Left cardiac atrium (tissue), 4 donors: Measurements from ENCODE around the gene MGLL. TPM values are rescaled to one million over a fixed set of nuclear protein-coding genes. Genes with fewer than 3 reads are reported as not detected.

Source experiments
- ATAC-seq, 2 donors: fragments of 200-7000 bp; cut with Tn5 transposase; one replicate each; pipeline ENCODE4 v1.9.1; 2020; ENCODE audit warnings: mild to moderate bottlenecking in 2 of 2, moderate library complexity in 2 of 2
- DNase-seq: peaks from one replicate; pipeline ENCODE4 v3.0.0-alpha.2; 2020
- intact Hi-C, 2 donors: fragments of 100-400 bp; cut with DNase I; formaldehyde crosslinking; loops; one replicate each; pipeline versions ENCODE4 v1.14.1 to v1.15.1; 2022 to 2023
- long read RNA-seq: library from polyadenylated mRNA; unstranded; transcript quantifications from one replicate; pipeline ENCODE4 v2.0.0, GENCODE V29; 2021
- total RNA-seq, 2 donors: library from RNA; stranded (reverse); fragmentation: NEBNext Ultra II Directional; extraction: Animal tissue kit (Norgen Biotek cat#: 25700); gene quantifications; one replicate each; pipeline ENCODE4 v1.2.1, GENCODE V29; 2021
- donor health status: DM: no; HTN: yes; CAD: no.
- donor health status: DM: no; HTN: yes; CAD: no; lungs with severe emphysema.
- donor health status: DM: yes; HTN: yes; CAD: no.
- donor health status: Dilated cardiomyopathy.

The MGLL gene
- 100 to 1,000 TPM in 1 of 2 donors, 10 to 100 TPM in 1; 95.4 to 122 TPM for total RNA-seq
- long read RNA-seq, full-length matches to known transcripts, result 45 of 94 reads
- long read RNA-seq, partial matches to known transcripts, result 2 of 94 reads
- long read RNA-seq, other reads (novel, unspliced or antisense), result 47 of 94 reads

DNA sequence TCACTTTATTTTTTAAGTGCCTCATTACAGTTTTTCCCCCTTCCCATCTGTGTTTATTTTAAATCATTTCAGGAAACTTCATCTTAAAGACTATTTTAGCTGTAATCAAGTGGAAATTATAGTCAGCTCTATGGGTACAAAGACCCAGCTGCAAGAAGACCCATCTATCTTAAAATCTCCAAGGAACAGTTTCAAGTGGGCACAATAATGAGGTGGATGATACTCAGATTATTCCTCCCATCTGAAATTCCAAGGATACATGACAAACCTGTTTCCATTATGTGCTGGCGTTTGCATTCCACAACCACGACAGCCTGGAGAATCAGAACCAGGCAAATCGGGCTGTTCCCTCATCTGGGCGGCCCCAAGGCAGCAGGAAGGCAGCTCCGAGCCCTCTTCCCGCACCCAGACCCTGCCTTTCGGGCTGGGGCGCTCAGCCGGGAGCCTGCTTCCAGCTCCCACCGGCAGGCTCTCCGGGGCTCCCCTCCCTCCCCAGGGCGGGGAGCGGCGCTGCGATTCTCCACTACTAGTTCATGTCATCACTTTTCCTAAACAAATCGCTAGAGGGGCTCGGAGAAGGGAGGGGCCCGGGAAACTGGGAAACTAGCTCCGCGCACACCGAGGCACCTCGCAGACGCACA, at the start of gene MGLL:
Gene MGLL (minus strand): TSS at position 475 of the 641 bp plus-strand sequence. CDS start 197 bp downstream, at position 278.
- ATAC-seq, result peak; percentile 42 to 60
- intact Hi-C loops, result loop anchor here in 1 of 2 donors (10.0 kb wide), 1 partner anchor 127 kb away; no protein-coding TSS in a partner anchor
- DNase-seq, result peak; percentile 51

DNA sequence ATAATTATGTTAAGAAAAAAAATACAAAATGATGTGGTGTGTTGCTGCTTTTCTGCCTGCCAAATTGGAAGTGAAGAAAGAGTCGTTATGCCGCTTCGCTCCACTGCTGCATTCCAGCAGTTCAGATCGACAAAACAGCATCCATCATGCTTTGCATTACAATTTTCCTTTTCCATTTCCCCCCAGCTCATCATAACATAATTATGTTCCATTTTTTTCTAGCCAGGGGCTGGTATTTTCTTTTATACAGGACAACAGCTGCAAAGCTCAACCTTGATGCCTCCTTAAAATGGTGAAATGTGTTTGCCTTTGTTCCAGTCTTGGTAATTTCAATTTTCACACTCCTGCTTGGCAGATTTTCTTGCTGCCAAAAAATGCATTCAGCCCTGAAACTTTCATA, 47.8 kb upstream of the MGLL start:
- ATAC-seq (no peak), DNase-seq (no peak)
- intact Hi-C loops, result no loop called here

DNA sequence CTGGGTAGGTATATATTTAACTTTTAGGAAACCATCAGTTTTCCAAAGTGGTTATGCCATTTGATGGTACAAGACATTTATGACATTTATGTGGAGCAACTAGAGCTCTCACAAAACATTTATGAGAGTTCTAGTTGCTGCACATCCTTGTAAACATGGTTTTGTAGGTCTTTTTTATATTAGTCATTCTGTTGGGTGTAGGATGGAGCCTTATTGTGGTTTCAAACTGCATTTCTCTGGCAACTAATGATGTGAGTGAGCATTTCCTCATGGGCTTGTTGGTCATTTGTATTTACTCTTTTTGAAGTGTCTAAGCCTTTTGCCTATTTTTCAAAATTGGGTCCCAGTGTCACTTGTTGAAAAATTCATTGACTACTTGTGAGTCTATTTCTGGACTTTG, 45.7 kb upstream of the MGLL start:
- intact Hi-C loops, result no loop called here
- no peak for ATAC-seq
- DNase-seq, result no peak

DNA sequence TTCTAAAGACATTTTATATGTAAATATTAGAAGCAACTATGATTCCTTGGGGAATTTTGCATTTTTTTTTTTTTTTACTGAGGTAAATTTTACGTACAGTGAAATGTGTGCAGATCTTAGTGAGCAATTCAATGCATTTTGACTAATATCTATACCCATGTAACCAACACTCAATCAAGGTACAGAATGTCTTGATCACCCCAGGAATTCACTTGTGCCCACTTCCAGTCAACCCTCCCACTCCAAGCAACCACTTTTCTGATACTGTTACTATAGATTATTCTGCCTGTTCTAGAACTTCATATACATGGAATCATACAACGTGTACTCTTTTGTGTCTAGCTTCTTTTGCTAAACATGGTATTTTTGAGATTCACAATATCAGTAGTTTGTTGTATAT, 45.1 kb upstream of the MGLL start:
- DNase-seq (no peak), ATAC-seq (no peak)
- intact Hi-C loops, result no loop called here

DNA sequence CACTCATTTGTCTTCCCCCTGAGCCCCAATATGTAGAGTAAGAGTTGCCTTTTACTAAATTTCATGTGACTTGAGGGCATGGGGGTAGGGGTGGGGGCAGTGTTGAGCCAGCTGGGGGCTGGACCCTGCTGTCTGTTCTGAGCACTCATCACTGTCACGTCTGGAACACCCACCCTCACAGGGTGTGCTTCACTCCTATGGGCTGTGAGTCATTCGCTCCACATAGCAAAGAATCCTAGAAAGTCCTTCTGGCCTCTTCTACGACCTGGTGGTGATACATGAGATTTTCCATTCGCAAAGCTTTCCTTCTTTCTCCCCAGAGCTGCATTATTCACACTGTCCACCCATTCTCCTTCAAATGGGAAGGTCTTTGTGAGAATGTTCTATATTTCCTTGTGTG, 43.6 kb upstream of the MGLL start:
- DNase-seq (no peak), ATAC-seq (peak in 1 of 2 donors; percentile 42)
- intact Hi-C loops, result no loop called here

DNA sequence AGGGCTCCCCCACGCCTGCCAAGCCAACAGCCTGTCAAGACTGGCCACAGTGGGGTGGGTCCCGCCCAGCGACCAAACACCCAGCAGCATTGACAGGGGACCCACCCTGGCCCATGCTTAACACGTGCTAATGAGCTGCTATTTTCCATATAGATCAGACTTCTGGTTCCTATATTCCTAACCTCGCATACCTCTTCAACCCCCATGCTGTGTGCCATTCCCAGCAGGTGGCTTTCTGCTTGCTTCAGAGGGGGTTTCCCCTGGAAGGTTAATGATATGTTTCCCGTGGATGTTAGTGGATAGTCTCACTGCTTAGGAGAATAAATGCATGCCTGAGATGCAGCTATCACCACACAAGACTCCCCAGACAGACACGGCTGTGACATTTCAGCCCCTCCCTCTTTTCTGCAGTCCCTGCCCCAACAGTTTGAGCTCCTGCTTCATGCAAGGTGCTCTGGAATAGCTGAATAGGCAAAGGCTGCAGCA, 37.9 kb upstream of the MGLL start:
- ATAC-seq (no peak), DNase-seq (no peak)
- intact Hi-C loops, result no loop called here

DNA sequence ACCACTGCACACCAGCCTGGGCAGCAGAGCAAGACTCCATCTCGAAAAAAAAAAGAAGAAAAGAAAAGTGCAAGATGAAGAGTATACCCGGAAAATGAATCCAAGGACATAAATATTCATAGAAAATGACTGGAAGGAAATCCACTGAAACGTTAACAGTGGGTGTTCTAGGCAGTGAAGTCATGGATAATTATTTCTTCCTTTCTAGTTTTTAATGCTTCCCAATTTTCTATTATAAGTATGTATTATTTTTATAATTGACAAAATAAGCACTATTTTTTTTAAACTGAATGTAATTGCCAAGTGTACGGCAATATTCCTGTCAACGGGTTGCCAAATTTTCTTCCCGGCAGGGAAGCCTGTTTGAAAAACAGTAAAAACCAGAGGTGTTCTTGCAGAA, 37.4 kb upstream of the MGLL start:
- intact Hi-C loops, result no loop called here
- ATAC-seq (no peak), DNase-seq (no peak)

DNA sequence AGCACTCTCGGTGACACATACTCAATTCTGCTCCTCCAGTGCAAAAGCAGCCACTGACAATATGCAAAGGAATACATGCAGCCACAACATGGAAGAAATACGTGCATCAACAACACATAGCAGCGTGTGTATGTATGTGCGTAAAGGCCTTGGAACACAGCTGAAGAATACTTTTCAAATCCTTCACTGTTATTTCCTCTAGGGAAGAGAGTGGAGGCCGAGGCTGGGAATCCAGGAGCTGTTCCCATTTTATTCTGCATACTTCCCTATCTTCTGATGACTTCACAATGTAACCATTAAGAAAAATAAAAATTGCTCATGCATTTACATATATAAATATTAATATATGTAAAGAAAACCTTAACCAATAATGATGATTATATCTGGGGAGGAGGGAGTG, 36.6 kb upstream of the MGLL start:
- no peak for DNase-seq
- no peak for ATAC-seq
- intact Hi-C loops, result no loop called here

DNA sequence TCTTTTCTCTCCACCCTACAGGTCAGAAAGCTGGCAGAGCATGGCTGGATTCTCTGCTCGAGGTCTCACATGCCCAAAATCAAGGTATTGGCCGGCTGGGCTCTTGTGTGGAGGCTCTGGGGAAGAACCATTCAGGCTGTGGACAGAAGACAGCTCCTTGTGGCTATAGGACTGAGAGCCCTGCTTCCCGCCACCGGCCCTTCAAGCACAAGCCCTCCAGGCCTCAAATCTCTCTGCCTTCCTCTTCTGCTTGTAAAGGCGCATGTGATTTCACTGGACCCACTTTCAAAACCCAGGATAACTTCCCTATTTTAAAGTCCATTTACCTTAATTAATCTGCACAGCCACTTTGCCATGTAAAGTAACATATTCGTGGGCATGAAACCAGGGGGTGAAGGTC, 36.2 kb upstream of the MGLL start:
- ATAC-seq, result no peak
- intact Hi-C loops, result no loop called here
- no peak for DNase-seq

DNA sequence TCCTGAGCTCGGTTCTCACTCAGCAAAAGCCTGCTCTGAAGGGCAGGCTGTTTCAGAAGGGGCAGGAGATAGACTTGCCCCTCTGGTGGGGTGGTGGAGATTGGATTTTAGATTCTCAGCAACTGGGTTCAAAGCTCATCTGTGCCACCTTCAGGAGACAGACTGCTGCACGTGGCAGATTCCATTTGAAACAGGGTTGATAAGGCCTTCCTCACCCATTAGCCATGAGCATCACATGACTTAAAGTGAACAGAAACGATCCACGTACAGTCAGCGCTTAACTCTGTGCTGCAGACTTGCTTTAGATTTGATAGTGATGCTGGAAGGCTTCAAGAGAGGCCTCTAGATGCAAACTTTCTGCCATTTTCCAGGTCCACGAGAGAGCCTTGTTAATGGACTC, 35.0 kb upstream of the MGLL start:
- ATAC-seq (peak in 1 of 2 donors; percentile 22), DNase-seq (no peak)
- intact Hi-C loops, result no loop called here

DNA sequence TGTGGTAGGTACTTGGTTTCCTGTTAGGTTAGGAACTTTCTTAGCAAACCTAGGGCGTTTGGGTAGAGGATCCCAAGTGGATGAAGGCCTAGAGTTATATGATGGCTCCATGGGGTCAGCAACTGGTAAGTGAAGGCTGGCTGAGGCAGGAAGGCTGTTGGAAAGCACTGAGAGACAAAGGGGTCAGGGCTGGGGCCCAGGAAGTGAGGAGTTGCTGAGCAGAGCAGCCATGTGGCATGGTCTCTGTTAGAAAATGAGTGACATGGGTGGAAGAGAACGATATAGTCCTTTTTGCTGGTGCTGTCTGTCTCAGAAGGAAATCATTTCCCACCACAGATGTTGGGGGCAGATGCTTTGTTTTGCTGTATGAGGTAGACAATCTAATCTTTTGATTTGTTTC, 34.5 kb upstream of the MGLL start:
- intact Hi-C loops, result no loop called here
- DNase-seq (no peak), ATAC-seq (no peak)

DNA sequence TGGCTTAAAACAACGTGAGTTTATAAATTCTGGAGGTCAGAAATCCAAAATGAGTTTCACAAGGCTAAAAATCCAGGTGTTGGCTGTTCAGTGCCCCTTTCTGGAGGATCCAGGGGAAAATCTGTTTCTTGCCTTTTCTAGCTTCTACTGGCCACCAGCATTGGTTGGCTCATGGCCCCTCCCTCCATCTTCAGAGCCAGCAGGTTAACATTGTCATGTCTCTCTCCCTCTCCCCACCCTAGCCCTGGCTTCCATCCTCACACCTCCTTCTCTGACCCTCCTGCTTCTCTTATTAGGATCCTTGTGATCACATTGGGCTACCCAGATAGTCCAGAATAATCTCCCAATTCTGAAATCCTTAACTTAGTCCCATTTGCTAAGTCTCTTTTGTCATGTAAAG, 32.9 kb upstream of the MGLL start:
- no peak for DNase-seq
- no peak for ATAC-seq
- intact Hi-C loops, result no loop called here

DNA sequence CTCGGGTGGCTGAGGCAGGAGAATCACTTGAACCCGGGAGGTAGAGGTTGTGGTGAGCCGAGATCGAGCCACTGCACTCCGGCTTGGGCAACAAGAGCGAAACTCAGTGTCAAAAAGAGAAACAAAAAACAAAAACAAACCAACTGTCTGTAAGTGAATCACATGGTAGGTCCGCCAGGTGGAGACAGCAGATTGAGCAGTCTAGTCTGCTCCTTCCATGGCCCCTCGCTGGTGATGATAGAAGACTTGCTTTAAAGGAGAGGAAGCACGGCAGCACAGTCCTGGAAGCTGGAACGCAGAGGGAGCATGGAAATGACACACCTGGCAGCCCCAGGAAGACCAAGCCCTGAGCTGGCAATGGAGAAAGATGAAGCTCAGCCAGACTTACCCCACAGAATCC, 31.4 kb upstream of the MGLL start:
- intact Hi-C loops, result no loop called here
- DNase-seq (no peak), ATAC-seq (no peak)

DNA sequence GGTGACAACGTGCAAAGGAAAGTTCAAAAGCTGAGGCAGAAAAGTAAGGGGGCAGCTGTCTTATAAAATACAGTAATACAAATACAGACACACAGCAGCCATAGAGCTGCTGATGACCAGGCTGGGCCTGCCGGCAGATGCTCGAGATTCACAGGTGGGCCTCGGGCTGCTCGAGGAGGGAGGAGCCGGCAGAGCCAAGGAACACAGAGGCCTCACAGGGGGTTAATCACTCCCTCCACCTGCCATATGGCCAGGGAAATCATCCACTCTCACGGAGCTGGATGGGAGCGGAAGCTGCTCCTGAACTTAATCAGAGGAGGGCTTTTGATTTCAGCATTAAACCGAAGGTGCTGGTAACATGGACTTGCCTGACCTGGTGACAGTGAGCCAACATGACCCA, 29.6 kb upstream of the MGLL start:
- ATAC-seq, result no peak
- intact Hi-C loops, result no loop called here
- no peak for DNase-seq

DNA sequence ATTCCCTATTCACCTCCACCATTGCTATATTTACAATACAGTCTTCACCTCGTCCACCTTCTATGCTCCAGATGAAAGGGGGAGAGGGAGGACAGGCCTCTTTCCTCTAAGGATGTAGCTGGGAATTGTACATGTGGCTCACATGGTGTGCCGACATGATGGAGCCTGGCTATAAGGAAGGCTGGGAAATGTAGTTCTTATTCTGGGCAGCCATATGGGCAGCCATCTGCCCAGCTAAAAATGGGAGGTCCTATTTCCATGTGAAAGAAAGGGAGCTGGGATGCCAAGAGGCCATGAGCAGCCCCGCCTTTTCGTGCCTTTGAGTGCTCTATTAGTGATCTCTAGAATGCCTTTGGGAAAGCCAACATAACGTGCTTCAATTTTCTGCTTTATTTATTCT, 27.1 kb upstream of the MGLL start:
- DNase-seq (no peak), ATAC-seq (no peak)
- intact Hi-C loops, result no loop called here

DNA sequence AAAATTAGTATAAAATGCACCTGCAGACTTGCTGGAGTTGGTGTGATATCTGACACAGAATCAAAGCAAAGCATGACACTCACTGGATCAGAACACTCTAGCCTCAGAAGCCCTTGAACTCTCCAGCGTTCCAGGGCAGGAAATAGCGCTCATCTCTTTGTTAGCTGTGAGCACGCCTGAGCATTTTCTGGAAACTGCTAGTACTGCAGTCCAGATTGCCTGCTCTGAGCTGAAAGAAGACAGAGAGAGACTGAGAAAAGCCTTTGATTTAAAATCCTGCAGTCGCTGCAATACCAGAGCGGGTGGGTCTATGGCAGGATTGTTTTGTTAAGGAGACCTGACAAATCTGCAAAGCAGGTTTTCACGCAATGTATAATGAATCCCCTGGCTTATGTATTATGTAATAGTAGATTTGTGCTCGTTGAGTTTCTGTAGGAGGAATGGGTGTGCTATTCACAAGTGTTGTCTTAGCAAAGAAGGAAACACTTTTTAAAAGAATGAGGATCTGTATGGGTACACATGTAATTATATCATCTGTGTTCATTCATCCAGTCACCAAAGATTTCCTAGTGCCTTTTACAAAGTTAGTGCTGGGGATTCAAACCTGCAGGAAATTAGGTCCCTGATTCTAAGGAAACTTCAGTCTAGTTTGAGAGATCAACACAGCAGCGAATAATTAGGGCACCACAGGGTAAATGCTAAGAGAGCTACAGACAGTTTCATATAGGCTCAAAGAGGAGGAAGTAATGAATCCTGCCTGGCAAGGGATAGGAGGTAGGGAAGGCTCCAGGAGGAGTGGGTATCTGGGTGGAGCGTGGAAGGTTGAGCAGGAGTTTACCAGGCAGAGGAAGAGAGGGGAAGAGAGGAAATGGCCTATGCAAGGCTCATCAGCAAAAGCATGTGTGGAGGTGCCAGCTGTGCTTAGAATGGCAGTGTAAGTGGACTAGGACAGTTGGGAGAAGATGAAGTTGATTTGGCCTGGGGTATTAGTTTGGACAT, 26.1 kb upstream of the MGLL start:
- DNase-seq (no peak), ATAC-seq (peak; percentile 29 to 47)
- intact Hi-C loops, result no loop called here

DNA sequence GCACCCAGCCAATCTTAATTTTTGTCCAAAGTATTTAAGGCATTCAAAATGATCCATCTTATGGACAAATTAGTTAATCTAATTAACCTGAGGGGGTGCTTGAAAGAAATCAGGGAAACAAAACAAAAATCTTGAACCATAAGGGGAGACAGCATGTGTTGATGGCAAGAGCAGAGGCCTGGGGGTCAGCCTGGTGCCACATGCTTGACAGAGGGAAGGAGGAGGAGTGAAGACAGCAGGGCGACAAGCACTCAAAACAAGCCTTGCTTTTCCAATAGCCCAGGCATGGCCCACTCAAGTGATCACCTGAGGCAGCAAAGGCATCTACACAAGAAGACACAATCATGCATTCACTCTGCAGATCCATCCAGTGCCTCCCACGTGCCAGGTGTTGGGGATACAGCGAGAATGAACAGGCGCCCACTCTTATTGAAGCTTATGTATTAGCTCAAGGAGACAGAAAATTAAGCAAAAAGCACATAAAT, 25.0 kb upstream of the MGLL start:
- intact Hi-C loops, result no loop called here
- no peak for ATAC-seq

DNA sequence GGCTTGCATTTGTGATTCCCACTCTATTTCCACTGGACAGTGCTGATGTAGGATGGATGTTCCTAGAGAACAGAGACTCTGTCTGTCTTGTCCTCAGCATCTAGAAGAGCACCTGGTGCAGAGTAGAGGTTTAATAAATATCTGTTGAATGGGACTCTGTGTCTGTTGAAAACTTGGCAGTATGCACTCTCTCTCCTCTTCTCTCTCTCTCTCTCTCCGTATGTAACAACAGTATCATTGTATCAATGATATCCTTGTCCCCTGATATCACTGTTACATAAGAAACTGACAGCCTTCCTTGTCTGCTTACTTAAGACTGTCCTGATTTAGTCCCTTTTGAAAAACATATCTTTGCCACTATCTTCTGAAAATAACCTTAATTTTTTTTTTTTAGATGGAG, 24.3 kb upstream of the MGLL start:
- DNase-seq (no peak), ATAC-seq (no peak)
- intact Hi-C loops, result no loop called here

More for the DNA sequence above, 25.0 kb upstream of the MGLL start:
- no peak for DNase-seq

DNA sequence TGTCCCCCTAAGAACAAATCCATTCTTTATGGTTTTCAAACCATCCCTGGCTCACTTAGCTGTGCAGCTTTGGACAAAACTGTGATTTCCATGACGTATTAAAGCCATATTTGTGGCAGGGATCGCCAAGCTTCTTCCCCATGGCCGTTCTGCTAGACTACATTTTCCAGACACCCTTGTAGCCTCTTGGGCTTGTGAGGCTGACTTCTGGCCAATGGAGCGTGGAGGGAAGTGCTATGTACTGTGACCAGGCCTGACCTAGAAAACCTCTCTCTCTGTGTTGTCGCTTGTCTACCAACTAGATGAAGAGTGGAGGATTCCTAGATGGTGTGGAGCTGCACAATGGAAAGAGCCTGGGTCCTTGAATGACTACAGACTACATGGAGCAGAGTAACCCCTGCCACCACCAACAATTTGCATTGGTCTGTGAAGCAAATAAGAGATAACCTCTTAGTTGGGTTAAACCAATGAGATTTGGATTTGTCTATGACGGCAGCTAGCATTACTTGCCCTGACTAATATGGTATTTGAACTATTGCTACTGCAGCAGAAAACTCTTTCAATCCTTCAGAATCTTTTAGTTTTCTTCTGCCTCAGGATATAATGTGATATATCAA, 22.1 kb upstream of the MGLL start:
- DNase-seq (no peak), ATAC-seq (no peak)
- intact Hi-C loops, result no loop called here

DNA sequence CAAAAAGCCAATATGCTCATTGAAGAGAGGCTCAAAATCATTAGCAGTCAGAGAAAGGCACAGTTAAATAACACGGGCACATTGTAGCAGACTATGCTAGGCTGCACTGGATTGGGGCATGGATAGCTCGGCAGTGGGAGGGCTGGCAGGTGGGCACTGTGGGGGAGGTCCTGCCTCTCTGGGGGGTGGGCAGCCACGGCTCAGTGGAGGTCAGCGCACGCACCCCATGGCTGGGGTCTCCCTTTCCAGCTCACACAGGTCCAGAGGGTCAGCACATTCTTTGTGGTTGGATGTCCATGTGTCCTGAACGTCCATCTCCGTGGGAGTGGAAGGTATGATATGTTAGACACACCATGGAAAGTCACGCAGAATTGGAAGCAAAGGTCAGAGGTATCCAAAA, 18.4 kb upstream of the MGLL start:
- ATAC-seq (no peak), DNase-seq (no peak)
- intact Hi-C loops, result no loop called here
